GM23338 (cell line): ENCODE measurements around the gene PPP1R2B.

Experiments used
- JUNB ChIP-seq: IDR thresholded peaks from one replicate; pipeline ENCODE4 v1.6.1; 2016; ENCODE audit warnings: antibody characterized with exemption; ENCODE audit not compliant: unreplicated experiment
- POLR2AphosphoS5 ChIP-seq: IDR thresholded peaks from 2 replicates; pipeline ENCODE4 v1.6.1; 2016; ENCODE audit warnings: antibody characterized with exemption, low read depth
- TF ChIP-seq, protein P1 (sequence below), 2 experiments: fragments of 200-600 bp in 1 of 2; sonication (generic) in 1 of 2; conservative IDR thresholded peaks; 2 replicates each; pipeline versions ENCODE4 v1.5.1 to v1.6.1; 2016 to 2017; ENCODE audit warnings: antibody characterized with exemption in 2 of 2, low read depth in 2 of 2, mild to moderate bottlenecking in 2 of 2, moderate library complexity in 1 of 2
- TF ChIP-seq, protein P2 (sequence below): IDR thresholded peaks from one replicate; pipeline ENCODE4 v1.6.1; 2018; ENCODE audit warnings: antibody characterized with exemption; ENCODE audit not compliant: unreplicated experiment

DNA sequence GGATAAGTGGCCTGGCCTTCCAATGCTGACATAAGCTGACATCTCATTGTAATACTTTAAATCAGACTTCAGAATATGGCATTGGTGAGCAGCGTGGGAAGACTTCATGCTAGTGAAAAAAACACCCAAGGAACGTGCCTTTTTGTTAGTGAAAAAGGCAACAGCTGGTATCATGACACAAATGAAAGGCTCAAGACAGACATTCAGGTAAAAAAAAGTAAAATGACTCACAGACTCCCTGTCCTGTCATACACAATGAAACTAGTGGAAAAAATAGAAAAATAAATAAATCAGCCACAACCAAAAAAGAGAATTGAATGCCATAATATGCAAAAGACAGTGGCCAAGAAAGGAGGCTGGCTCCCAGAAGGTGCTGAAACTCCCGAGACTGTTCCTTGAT lies 24.4 kb upstream of the PPP1R2B start:
- TF ChIP-seq, protein P1, sequence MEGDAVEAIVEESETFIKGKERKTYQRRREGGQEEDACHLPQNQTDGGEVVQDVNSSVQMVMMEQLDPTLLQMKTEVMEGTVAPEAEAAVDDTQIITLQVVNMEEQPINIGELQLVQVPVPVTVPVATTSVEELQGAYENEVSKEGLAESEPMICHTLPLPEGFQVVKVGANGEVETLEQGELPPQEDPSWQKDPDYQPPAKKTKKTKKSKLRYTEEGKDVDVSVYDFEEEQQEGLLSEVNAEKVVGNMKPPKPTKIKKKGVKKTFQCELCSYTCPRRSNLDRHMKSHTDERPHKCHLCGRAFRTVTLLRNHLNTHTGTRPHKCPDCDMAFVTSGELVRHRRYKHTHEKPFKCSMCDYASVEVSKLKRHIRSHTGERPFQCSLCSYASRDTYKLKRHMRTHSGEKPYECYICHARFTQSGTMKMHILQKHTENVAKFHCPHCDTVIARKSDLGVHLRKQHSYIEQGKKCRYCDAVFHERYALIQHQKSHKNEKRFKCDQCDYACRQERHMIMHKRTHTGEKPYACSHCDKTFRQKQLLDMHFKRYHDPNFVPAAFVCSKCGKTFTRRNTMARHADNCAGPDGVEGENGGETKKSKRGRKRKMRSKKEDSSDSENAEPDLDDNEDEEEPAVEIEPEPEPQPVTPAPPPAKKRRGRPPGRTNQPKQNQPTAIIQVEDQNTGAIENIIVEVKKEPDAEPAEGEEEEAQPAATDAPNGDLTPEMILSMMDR (conservative IDR thresholded peaks at IDR 0.05; ENCODE audit: low read depth in 2 of 2), result no peak
- TF ChIP-seq, protein P2, sequence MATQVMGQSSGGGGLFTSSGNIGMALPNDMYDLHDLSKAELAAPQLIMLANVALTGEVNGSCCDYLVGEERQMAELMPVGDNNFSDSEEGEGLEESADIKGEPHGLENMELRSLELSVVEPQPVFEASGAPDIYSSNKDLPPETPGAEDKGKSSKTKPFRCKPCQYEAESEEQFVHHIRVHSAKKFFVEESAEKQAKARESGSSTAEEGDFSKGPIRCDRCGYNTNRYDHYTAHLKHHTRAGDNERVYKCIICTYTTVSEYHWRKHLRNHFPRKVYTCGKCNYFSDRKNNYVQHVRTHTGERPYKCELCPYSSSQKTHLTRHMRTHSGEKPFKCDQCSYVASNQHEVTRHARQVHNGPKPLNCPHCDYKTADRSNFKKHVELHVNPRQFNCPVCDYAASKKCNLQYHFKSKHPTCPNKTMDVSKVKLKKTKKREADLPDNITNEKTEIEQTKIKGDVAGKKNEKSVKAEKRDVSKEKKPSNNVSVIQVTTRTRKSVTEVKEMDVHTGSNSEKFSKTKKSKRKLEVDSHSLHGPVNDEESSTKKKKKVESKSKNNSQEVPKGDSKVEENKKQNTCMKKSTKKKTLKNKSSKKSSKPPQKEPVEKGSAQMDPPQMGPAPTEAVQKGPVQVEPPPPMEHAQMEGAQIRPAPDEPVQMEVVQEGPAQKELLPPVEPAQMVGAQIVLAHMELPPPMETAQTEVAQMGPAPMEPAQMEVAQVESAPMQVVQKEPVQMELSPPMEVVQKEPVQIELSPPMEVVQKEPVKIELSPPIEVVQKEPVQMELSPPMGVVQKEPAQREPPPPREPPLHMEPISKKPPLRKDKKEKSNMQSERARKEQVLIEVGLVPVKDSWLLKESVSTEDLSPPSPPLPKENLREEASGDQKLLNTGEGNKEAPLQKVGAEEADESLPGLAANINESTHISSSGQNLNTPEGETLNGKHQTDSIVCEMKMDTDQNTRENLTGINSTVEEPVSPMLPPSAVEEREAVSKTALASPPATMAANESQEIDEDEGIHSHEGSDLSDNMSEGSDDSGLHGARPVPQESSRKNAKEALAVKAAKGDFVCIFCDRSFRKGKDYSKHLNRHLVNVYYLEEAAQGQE, result no peak
- TF ChIP-seq POLR2AphosphoS5 (no peak), JUNB (no peak)
